GM19324 (cell line): ENCODE results near the gene TM9SF2.

Source experiments
- ATAC-seq: cut with Tn5 transposase; IDR thresholded peaks from one replicate; pipeline ENCODE4 v1.9.1; 2021; ENCODE audit warnings: mild to moderate bottlenecking, moderate library complexity; ENCODE audit not compliant: unreplicated experiment, low FRiP score

The TM9SF2 gene

GRCh38 chr13:99495466-99496183 is 5.6 kb upstream of the TM9SF2 start:
- no peak for ATAC-seq

GRCh38 chr13:99496184-99497142 is 4.8 kb upstream of the TM9SF2 start:
- ATAC-seq = peak; percentile 55

DNA sequence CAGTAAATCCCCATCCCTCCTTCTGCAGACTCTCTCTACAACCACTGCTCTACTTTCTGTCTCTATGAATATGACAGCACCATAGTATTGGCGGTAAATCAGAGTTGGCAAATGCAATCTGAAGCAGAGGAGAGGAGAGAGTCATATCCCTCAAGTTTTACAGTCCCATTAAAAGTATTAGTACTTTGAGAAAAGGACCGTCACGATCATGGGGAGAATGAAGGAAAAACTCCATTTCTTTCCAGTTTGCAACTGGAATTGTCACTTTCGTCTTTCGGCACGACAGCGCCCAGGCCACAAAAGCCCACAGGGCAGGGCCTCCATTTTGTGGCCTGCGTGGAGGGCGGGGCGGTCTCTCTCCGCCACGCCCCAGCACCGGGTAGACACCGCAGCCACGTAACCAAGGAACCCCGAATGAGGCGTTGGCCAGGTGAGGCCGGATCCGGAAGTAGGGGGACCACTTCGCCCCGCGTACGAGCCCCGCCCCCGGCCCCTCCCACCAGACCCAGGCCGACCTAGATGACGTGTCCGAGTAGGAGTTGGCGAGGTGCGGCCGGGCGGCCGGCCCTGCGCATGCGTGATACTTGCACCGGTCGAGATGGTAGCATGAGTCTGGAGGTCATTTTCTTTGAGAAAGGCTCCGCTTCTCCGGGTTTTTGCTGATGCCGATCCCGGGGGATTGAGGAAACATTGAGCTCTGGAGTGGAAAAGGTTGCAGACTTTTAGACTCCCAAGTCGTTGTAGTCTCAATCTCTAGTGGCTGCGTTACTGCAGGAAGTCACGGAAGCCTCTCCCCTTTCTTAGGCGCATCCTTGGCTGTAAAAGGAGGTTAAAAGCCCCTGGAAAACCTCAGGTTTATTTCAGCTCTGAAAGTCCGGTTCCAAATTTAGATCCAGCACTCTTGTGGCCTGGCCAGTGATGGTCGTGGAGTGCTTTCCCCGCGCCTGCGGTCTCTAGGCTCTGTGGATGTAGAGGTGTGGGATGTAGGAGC is 2.8 kb upstream of the TM9SF2 start:
- ATAC-seq = peak; percentile 58

DNA sequence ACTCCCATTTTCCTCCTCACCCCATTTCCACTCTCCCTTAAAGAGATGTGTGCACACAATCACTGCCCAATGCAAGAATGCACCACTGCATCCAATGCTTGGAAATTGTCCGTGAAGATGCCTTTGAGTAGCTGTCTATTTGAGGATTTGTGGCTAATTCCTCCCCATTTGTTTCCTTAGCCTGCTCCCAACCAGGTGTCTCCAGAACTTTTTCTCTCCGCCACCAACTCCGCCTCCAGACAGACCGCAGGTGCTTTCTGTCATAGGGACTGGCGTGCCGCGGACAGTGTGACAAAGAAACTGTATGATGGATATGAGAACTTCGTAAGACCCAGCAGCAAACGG is 461 bp upstream of the TM9SF2 start:
- peak; percentile 12 for ATAC-seq

DNA sequence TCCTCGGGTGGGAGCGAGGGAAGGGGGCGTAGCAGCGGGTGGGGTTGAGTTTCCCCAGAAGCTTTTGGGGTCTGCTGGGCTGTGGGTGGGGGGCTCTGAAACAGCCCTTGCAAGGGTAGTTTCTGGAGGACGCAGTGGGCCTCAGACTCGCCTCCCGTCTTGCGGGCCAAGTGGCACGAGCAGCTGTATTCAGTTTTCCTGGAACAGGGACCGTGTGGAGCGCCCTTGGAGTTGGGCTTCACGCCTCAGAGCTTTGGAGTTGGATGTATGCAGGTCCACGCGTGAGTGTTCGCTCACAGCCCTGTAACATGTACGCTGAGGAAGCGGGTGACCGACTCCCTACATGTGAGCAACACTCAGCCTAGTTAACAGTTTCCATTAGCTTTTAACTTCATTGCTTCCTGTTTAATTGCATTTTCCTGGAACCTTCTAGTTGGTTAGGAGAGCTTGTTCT is 603 bp downstream of the TM9SF2 start:
- no peak for ATAC-seq

- no peak for ATAC-seq
Measured at GRCh38 chr13:99505814-99506269, 4.6 kb downstream of the TM9SF2 start.

- ATAC-seq = no peak
Measured at GRCh38 chr13:99506634-99507033, 5.4 kb downstream of the TM9SF2 start.

DNA sequence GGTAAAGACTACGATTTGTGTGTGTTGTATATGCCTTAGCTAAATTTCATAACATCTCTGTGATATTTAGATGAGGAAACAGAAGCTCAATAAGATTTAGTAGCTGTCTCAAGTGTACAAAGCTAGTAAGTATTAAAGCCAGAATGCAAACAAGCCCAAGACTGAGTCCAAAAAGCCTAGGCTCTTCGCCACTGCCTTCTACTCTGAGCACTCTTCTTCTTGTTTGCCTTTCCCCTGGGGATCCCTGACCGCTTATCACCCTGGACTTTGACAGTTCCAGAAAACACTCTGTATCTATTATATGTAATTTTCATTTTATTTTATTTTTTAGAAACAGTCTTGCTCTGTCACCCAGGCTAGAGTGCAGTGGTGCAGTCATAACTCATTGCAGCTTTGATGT is 5.8 kb downstream of the TM9SF2 start:
- no peak for ATAC-seq

GRCh38 chr13:99507551-99507950 is 6.3 kb downstream of the TM9SF2 start:
- ATAC-seq = no peak

- ATAC-seq = no peak
Measured at GRCh38 chr13:99507986-99508385, 6.7 kb downstream of the TM9SF2 start.

- no peak for ATAC-seq
Measured at GRCh38 chr13:99509479-99509878, 8.2 kb downstream of the TM9SF2 start.

DNA sequence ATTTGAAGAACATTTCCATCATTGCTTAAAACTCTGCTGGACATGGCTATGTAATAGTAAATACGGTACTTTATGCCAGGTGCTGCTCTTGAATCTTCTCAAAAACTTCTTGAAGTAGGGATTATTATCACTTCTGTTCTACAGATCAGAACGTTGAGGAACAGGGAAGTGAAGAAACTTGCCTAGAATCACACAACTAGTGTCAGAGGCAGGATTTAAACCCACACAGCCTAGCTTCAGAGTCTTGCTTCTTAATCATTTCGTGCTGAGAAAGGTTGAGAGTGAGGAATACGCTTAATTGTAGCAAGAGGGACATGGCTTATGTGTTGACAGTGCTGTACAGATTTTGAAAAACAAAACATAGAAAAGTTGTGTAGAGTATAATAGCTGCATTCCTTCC is 13.5 kb downstream of the TM9SF2 start:
- no peak for ATAC-seq

GRCh38 chr13:99516153-99516929 is 15.1 kb downstream of the TM9SF2 start:
- ATAC-seq = no peak

DNA sequence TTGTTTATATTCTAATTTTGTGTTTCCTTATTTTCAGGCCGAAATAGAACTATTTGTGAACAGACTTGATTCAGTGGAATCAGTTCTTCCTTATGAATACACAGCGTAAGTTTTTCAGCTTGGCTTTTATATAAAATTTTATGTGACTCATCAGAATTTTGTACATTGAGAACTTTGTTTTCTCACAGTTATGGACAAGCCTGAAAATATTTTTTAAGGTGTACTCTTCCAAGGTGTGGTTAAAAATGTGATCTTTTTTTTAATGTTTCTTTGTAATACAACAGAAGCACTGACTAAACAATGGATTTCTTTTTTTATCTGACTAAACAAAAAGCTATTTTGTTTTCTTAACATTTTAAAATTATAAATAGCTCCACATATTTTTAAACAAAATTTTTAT is 16.3 kb downstream of the TM9SF2 start:
- no peak for ATAC-seq

DNA sequence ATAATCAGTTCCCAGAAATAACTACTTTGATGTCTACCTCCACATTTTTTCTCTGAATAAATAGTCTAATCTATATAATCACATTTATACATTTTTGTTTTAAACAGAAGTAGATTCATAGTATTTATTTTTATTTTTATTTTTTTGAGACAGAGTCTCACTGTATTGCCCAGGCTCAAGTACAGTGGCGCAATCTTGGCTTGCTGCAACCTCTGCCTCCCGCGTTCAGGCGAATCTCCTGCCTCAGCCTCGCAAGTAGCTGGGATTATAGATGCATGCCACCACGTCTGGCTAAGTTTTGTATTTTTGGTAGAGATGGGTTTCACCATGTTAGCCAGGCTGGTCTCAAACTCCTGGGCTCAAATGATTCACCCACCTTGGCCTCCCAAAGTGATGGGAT is 16.7 kb downstream of the TM9SF2 start:
- ATAC-seq = no peak

GRCh38 chr13:99522298-99522697 is 21.0 kb downstream of the TM9SF2 start:
- ATAC-seq = no peak

DNA sequence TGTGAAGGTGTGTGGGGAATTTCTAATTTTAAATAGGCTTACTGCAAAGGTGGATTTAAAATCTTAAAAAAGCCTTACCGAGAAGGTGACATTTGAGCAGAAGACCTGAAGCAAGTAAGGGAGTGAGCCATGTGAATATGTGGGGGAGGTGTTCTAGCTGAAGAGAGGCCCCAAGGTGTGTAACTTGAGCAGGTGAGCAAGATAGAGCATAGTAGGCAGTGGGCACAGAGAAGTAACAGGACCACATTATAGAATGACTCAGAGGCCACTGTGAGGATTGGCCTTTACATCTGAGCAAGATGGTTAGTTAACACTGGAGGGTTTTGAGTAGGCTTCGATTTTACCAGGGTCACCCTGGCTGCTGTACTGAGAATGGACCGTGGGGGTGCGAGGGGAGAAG is 22.6 kb downstream of the TM9SF2 start:
- no peak for ATAC-seq

- ATAC-seq = no peak
Measured at GRCh38 chr13:99525967-99526366, 24.7 kb downstream of the TM9SF2 start.

DNA sequence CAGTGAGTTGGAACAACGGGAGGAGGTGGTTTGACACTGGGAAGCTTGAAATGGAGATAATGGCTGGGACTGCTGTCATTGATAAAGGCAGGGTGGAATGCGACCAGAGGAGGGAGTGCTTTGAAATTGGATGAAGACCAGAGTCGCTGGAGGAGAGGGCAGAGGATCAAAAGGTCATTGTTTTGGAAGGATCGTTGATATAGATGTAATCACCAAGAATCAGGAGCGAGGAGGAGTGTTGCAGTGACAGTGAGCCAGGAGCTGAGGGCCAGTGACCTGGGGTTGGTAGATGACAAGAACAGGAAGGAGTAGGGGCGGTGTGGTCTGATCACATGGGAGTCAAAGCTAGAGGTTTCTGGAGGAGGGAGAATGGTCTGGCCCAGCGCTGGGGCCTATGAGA is 25.3 kb downstream of the TM9SF2 start:
- ATAC-seq = no peak

DNA sequence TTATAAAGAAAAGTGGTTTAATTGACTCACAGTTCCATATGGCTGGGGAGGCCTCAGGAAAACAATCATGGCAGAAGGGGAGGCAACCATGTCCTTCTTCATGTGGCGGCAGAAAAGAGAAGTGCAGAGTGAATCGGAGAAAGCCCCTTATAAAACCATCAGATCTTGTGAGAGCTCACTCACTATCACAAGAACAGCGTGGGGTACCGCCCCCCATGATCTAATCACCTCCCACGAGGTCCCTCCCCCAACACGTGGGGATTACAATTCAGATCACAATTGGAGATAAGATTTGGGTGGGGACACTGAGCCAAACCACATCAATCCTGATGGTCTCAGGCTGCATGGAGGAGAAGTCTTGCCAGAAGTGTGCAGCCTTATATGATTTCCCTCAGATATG is 26.0 kb downstream of the TM9SF2 start:
- ATAC-seq = no peak
